ENCODE measurements around the gene LY86. TPM values are rescaled to one million over a fixed set of nuclear protein-coding genes. Genes with fewer than 3 reads are reported as not detected.

LY86 gene
- total RNA-seq, 1 donor from 2014 or later, result not detected

DNA sequence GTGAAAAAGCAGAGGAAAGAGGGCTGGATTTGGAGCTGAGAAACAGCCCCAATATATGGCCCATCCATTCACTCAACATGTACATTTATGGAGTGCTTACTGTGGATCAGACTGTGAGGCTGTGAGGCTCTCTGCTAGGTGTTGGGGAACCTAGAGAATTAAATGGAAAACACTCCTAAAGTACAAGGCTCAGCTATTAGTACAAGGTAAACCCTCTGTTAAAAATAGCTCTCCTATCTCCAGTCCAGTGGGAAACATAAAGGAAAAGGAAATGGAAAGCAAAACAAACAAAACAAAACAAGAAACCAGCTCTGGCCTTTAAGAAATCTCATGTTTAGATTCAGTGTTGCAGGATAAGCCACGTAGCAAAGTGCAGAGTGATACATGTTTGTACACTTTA is 35.0 kb downstream of the LY86 start:
- H3K36me3 ChIP-seq (ENCODE audit: control insufficient read depth, insufficient read depth, low read length), result no peaks in the 10 kb centered on the region
- no peaks in the 10 kb centered on the region for H3K27me3 ChIP-seq (ENCODE audit: control insufficient read depth, insufficient read depth, low read length)
- no peak overlapping the region for H3K4me3 ChIP-seq (ENCODE audit: low read depth, low read length)
- TF ChIP-seq, protein P1, sequence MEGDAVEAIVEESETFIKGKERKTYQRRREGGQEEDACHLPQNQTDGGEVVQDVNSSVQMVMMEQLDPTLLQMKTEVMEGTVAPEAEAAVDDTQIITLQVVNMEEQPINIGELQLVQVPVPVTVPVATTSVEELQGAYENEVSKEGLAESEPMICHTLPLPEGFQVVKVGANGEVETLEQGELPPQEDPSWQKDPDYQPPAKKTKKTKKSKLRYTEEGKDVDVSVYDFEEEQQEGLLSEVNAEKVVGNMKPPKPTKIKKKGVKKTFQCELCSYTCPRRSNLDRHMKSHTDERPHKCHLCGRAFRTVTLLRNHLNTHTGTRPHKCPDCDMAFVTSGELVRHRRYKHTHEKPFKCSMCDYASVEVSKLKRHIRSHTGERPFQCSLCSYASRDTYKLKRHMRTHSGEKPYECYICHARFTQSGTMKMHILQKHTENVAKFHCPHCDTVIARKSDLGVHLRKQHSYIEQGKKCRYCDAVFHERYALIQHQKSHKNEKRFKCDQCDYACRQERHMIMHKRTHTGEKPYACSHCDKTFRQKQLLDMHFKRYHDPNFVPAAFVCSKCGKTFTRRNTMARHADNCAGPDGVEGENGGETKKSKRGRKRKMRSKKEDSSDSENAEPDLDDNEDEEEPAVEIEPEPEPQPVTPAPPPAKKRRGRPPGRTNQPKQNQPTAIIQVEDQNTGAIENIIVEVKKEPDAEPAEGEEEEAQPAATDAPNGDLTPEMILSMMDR (IDR thresholded peaks at IDR 0.05; ENCODE audit: insufficient read depth, low read length, poor library complexity, severe bottlenecking), result no peak
- DNase-seq (ENCODE audit: low read depth), result no peak

DNA sequence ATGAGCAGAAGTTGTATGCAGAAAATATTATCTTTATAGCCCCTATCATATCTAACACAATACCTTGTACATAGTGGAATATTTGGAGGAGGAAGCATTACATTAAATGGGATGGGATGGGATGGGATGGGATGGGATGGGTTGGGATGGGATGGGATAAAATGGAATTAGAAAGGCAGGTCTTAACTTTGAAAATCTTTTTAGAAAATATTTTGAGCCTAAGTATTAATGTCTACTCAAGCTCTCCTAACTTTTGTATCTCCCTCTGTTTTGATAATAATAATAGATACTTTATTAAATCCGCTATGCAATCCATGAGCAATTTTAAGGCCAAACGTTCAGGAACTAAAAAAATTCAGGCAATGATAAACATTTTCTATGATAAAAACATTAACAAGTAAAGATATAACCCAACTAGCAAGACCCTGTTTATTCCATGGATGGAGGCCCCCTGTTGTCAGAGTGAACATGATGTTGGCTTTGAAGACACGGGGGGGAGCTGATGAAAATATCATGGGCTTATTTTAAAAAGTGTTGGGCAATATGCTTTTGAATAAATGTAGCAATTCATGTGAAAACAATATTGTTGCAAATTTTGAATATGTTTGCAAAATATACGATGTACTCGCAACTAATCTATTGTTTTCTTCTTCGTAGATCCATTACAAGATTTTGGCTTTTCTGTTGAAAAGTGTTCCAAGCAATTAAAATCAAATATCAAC is 35.9 kb downstream of the LY86 start:
- no peak for DNase-seq (ENCODE audit: low read depth)
- Histone ChIP-seq H3K36me3 (ENCODE audit: control insufficient read depth, insufficient read depth, low read length) (no peaks in the 10 kb centered on the region), H3K27me3 (ENCODE audit: control insufficient read depth, insufficient read depth, low read length) (no peaks in the 10 kb centered on the region), H3K4me3 (ENCODE audit: low read depth, low read length) (no peak overlapping the region)
- TF ChIP-seq, protein P1 (IDR thresholded peaks at IDR 0.05; ENCODE audit: insufficient read depth, low read length, poor library complexity, severe bottlenecking), result no peak

DNA sequence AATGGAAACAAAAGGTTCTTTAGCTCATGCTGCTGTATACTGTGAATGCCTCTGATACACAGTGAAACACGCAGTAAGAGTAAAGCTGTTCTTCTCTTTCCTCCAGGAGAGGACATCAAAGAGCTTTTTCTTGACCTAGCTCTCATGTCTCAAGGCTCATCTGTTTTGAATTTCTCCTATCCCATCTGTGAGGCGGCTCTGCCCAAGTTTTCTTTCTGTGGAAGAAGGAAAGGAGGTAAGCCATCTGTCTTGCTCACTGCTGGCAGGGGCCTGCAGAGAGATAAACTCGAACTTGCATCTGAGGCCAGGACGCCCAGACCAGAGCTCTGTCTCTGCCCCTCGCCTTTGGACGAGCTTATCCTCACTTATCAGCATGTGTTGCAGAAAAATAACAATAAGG is 37.7 kb downstream of the LY86 start:
- Histone ChIP-seq H3K36me3 (ENCODE audit: control insufficient read depth, insufficient read depth, low read length) (no peaks in the 10 kb centered on the region), H3K27me3 (ENCODE audit: control insufficient read depth, insufficient read depth, low read length) (peaks cover 3% of the 10 kb centered on the region), H3K4me3 (ENCODE audit: low read depth, low read length) (no peak overlapping the region)
- no peak for DNase-seq (ENCODE audit: low read depth)
- TF ChIP-seq, protein P1 (IDR thresholded peaks at IDR 0.05; ENCODE audit: insufficient read depth, low read length, poor library complexity, severe bottlenecking), result no peak

DNA sequence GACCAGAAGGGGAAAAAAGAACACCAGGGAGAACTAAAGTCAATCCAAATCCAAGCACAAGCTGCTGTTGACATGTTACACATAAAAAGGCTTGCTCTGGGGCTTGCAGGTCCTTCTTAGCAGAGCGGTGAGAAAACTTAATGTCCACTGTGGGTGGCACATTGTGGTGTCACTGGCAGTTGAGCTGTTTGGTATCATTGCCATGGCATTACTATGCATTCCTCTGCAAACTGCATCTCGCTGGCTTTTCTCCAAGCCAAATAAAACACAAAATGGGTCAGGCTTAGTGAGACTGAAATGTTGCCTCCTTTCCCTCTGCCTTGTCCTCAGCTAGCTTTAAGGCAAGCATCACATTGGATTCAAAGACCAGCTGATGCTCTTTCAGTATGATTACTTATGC is 40.9 kb downstream of the LY86 start:
- DNase-seq (ENCODE audit: low read depth), result peak; percentile 5
- peaks cover 4% of the 10 kb centered on the region for H3K27me3 ChIP-seq (ENCODE audit: control insufficient read depth, insufficient read depth, low read length)
- H3K4me3 ChIP-seq (ENCODE audit: low read depth, low read length), result no peak overlapping the region
- H3K36me3 ChIP-seq (ENCODE audit: control insufficient read depth, insufficient read depth, low read length), result no peaks in the 10 kb centered on the region
- TF ChIP-seq, protein P1 (IDR thresholded peaks at IDR 0.05; ENCODE audit: insufficient read depth, low read length, poor library complexity, severe bottlenecking), result no peak

DNA sequence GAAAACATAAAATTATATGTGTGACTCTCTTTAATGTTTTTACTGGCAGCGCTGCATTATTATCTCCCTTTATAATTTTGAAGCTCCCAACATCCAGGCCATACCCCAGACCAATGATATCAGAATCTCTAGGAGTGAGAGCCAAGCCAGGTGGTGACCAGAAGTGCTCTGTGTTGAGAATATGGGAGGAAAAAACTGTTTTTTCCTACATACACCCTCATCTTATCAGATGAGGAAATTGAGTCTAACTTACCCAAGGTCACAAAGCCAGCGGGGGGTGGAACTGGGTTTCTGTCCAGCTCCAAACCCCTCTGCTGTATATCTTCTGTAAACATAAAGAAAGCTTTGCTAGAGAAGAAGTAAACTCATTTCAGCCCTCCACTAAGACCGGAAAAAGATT is 42.5 kb downstream of the LY86 start:
- no peak for DNase-seq (ENCODE audit: low read depth)
- H3K4me3 ChIP-seq (ENCODE audit: low read depth, low read length), result no peak overlapping the region
- TF ChIP-seq, protein P1 (IDR thresholded peaks at IDR 0.05; ENCODE audit: insufficient read depth, low read length, poor library complexity, severe bottlenecking), result no peak
- H3K27me3 ChIP-seq (ENCODE audit: control insufficient read depth, insufficient read depth, low read length), result peaks cover 4% of the 10 kb centered on the region
- no peaks in the 10 kb centered on the region for H3K36me3 ChIP-seq (ENCODE audit: control insufficient read depth, insufficient read depth, low read length)

Measured in kidney epithelial cell (primary cell).